NK-92 treated with Interleukin-12 subunit alpha and Interleukin-12 subunit beta, amount 100 ng/mL, for 24 hours (cell line): Measurements from ENCODE around the gene TRMT11.
"Not testable (repeated sequence)": the region's sequence is repeated elsewhere in the genome, so short reads cannot be mapped to it uniquely, and the experiment has no call there.

Experiments used
- DNase-seq: peaks from one replicate; lab custom pipeline; 2025; lab: John Stamatoyannopoulos, UW

The TRMT11 gene

GRCh38 chr6:126047648-126048047, 61.3 kb downstream of the TRMT11 start:
- DNase-seq: no peak

- no peak for DNase-seq
Measured at GRCh38 chr6:126048635-126049034, 62.3 kb downstream of the TRMT11 start.

- DNase-seq: no peak
Measured at GRCh38 chr6:126050795-126051194, 64.5 kb downstream of the TRMT11 start.

- no peak for DNase-seq
Measured at GRCh38 chr6:126051791-126052190, 65.5 kb downstream of the TRMT11 start.

- DNase-seq: no peak
Measured at GRCh38 chr6:126052485-126052884, 66.1 kb downstream of the TRMT11 start.

- DNase-seq: no peak
Measured at GRCh38 chr6:126054258-126054702, 67.9 kb downstream of the TRMT11 start.

- DNase-seq: no peak
Measured at GRCh38 chr6:126054802-126055201, 68.5 kb downstream of the TRMT11 start.

GRCh38 chr6:126055449-126055848, 69.1 kb downstream of the TRMT11 start:
- DNase-seq: no peak

- DNase-seq: no peak
Measured at GRCh38 chr6:126056355-126057004, 70.1 kb downstream of the TRMT11 start.

GRCh38 chr6:126058085-126058484, 71.7 kb downstream of the TRMT11 start:
- not testable (repeated sequence) for DNase-seq

GRCh38 chr6:126060400-126060799, 74.1 kb downstream of the TRMT11 start:
- no peak for DNase-seq

- no peak for DNase-seq
Measured at GRCh38 chr6:126063512-126064146, 77.3 kb downstream of the TRMT11 start.

- no peak for DNase-seq
Measured at GRCh38 chr6:126064257-126064747, 78.0 kb downstream of the TRMT11 start.

- no peak for DNase-seq
Measured at GRCh38 chr6:126064748-126065401, 78.5 kb downstream of the TRMT11 start.

GRCh38 chr6:126066053-126067048, 80.0 kb downstream of the TRMT11 start:
- DNase-seq: no peak

GRCh38 chr6:126067073-126067472, 80.7 kb downstream of the TRMT11 start:
- DNase-seq: no peak

GRCh38 chr6:126069449-126069848, 83.1 kb downstream of the TRMT11 start:
- no peak for DNase-seq

- DNase-seq: no peak
Measured at GRCh38 chr6:126071000-126071647, 84.8 kb downstream of the TRMT11 start.

GRCh38 chr6:126072172-126072571, 85.8 kb downstream of the TRMT11 start:
- DNase-seq: no peak

- no peak for DNase-seq
Measured at GRCh38 chr6:126072834-126073233, 86.5 kb downstream of the TRMT11 start.

GRCh38 chr6:126075335-126076071, 89.2 kb downstream of the TRMT11 start:
- DNase-seq: no peak
